ENCODE data around the gene PTPRD.

- TF ChIP-seq CTCF (IDR thresholded peaks at IDR 0.05) (no peak), POLR2AphosphoS5 (IDR thresholded peaks at IDR 0.05; ENCODE audit: low read depth, low read length) (no peak), SIN3A (IDR thresholded peaks at IDR 0.05; ENCODE audit: borderline replicate concordance, insufficient read depth, low read depth, low read length) (no peak)
Observed at GRCh38 chr9:9395539-9395938, 1217.3 kb downstream of the PTPRD start.
